ENCODE data around the gene USP21.

DNA sequence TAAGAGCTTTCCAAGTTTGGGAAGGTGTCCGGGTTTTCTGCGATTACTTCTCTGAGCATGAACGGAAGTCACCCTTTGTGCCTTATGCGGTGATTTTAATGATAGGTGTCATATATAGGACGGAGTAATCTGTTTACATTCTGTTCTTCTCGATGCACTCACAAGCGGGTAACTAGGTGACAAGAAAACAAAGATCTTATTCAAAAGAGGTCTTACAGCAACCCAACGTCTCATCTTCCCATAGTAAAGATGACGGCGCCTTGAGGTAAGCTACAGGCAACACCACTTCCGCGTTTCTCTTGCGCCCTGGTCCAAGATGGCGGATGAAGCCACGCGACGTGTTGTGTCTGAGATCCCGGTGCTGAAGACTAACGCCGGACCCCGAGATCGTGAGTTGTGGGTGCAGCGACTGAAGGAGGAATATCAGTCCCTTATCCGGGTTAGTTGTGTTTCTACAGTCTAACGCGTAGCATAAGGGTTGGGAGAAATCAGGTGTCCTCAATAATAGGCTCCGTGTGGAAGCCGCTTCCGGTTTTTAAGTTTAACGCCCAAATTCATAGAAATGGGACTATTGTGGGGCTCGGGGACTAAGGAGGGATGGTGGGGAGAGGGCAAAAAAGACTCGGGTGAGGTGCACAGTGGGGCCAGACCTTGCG is 5.5 kb upstream of the USP21 start, which contains the start of gene UFC1:
- TF ChIP-seq, protein P1, sequence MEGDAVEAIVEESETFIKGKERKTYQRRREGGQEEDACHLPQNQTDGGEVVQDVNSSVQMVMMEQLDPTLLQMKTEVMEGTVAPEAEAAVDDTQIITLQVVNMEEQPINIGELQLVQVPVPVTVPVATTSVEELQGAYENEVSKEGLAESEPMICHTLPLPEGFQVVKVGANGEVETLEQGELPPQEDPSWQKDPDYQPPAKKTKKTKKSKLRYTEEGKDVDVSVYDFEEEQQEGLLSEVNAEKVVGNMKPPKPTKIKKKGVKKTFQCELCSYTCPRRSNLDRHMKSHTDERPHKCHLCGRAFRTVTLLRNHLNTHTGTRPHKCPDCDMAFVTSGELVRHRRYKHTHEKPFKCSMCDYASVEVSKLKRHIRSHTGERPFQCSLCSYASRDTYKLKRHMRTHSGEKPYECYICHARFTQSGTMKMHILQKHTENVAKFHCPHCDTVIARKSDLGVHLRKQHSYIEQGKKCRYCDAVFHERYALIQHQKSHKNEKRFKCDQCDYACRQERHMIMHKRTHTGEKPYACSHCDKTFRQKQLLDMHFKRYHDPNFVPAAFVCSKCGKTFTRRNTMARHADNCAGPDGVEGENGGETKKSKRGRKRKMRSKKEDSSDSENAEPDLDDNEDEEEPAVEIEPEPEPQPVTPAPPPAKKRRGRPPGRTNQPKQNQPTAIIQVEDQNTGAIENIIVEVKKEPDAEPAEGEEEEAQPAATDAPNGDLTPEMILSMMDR (conservative IDR thresholded peaks at IDR 0.05 in 1 of 2, IDR thresholded peaks at IDR 0.05 in 1 of 2; ENCODE audit: extremely low read depth in 1 of 2, insufficient read depth in 1 of 2, low read depth in 1 of 2, low read length in 2 of 2) = peak in 1 of 2 donors; percentile 1
- TF ChIP-seq EZH2 (IDR thresholded peaks at IDR 0.05; ENCODE audit: borderline replicate concordance, low read length) = no peak
